GM18499 (cell line): Measurements from ENCODE around the gene ZNF580.

Source experiments
- ATAC-seq: cut with Tn5 transposase; IDR thresholded peaks from one replicate; pipeline ENCODE4 v1.9.1; 2021; ENCODE audit warnings: moderate number of reproducible peaks; ENCODE audit not compliant: insufficient read depth, unreplicated experiment

The ZNF580 gene

GRCh38 chr19:55622242-55622969 is 18.4 kb upstream of the ZNF580 start:
- no peak for ATAC-seq

- no peak for ATAC-seq
These were observed 17.7 kb upstream of the ZNF580 start for GRCh38 chr19:55623130-55623529.

DNA sequence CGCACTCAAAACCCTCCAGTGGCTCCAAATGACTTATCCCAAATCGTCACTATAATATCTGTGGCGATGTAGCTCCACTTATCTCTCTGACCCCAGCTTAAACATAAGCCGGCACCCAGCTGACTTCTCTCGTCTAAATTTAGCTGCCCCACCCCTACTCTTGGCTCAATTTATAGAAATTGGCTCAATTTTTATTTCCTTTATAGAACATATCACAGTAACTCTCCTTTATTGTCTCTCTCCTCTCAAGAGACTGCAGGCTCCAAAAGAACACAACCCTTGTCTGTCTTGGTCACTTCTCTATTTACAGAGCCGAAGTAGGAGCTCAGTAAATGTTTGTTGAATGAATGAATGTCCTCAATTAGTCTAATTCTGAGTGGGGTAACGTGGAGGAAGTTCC is 17.2 kb upstream of the ZNF580 start:
- ATAC-seq, result no peak

- no peak for ATAC-seq
These were observed 16.4 kb upstream of the ZNF580 start, which contains the start of gene ZNF784 for GRCh38 chr19:55624109-55625003. TSS of gene ZNF784 (minus strand) at chr19:55624566. CDS start at chr19:55624561, 5 bp downstream.

- ATAC-seq, result no peak
These were observed 15.8 kb upstream of the ZNF580 start for GRCh38 chr19:55625004-55625326.

DNA sequence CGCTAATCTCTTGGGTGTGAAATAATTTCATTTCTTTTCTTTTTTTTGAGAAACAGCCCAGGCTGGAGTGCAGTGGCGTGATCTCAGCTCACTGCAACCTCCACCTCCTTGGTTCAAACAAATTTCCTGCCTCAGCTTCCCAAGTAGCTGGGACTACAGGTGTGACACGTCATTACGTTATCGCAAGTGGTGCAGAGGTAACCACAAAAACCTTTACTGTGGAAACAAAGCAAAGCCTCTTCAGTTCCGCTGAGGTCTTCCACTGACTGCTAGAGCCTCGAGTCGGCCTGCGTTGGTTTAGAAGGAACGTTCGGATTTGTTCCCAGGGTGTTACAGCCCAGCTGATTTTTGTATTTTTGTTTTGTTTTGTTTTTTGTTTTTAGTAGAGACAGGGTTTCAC is 14.5 kb upstream of the ZNF580 start:
- ATAC-seq, result no peak

- ATAC-seq, result no peak
These were observed 8.4 kb upstream of the ZNF580 start for GRCh38 chr19:55632463-55632834.

- no peak for ATAC-seq
These were observed 6.9 kb upstream of the ZNF580 start for GRCh38 chr19:55633861-55634260.

- ATAC-seq, result no peak
These were observed 5.5 kb upstream of the ZNF580 start for GRCh38 chr19:55635334-55635717.

DNA sequence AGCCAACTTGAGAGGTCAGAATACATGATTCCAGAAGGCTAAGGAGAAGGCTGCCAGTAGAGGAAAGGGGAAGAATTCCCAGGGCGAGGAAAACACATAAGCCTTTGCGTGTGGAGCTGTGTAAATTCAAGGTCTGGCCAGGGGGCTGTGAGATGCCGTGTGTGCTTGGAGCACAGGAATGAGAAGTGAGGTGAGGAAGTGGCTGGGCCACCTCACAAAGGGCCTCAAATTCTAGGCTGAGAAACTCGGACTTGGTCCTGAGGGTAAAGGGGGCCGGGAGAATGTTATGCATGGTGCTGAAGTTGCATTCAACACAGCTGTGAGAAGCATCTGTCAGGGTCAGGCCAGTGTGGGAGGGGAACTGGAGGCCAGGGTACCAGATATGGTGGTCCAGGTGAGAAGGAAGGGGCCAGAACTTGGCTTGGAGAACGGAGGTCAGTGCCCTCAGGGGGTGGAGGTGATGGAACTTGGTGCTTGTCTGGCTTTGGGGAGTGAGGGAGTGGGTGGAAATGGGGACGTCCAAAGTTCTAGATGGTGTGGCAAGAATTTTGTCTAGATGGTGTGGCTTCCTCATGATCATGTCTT is 4.9 kb upstream of the ZNF580 start:
- no peak for ATAC-seq

DNA sequence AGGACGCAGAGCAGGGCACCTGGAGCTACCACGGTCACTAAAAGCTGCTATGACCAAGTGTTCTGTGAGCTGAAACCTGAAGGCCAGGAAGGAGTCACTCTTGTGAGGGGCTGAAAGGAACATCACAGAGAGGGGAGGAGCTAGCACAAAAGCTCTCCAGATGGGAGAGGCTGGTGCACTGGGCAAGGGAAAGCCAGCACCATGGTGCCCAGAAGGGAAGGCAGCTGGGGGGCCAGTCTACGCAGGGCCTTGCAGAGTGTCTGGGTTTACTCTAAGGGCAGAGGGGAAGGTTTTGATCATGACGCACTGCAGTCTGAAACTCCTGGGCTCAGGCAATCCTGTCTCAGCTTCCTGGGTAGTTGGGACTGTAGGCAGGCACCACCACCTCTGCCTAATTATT is 4.1 kb upstream of the ZNF580 start:
- ATAC-seq, result no peak

DNA sequence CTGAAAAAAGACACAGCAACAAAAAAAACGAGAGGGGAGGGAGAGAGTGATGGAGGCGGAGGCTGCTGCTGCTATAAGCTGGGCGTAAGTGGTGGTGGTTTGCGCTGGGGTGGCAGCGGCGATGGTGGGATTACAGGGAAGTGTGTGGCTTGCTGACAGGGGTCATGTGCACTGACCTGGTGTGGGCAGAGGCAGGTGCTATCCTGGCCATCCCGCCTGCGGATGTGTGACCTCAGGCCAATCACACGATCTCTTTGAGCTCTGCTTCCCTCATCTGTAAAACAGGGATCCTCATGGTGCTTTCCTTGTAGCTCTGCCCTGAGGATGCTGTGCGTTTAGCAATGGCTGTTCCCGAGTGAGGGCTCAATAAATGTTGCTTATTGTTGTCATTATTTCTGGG is 3.3 kb upstream of the ZNF580 start:
- ATAC-seq, result no peak

DNA sequence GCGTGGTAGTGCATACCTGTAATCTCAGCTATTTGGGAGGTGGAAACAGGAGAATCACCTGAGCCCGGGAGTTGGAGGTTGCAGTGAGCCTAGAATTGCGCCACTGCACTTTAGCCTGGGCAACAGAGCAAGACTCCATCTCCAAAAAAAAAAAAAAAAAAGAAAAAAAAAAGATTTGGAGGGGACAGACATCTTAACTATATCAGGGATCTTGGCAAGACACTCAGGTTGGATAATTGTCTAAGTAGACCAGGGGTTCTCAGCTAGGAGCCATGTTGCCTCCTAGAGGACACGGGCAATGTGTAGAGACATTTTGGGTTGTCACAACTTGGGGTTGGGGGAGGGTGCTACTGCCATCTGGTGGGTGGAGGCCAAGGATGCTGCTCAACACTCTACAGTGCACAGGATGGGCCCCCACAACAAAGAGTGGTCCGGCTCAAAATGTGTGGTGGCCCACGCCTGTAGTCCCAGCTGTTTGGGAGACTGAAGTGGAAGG is 1.9 kb upstream of the ZNF580 start:
- no peak for ATAC-seq

- ATAC-seq, result no peak
These were observed 692 bp upstream of the ZNF580 start for GRCh38 chr19:55640043-55640576.

DNA sequence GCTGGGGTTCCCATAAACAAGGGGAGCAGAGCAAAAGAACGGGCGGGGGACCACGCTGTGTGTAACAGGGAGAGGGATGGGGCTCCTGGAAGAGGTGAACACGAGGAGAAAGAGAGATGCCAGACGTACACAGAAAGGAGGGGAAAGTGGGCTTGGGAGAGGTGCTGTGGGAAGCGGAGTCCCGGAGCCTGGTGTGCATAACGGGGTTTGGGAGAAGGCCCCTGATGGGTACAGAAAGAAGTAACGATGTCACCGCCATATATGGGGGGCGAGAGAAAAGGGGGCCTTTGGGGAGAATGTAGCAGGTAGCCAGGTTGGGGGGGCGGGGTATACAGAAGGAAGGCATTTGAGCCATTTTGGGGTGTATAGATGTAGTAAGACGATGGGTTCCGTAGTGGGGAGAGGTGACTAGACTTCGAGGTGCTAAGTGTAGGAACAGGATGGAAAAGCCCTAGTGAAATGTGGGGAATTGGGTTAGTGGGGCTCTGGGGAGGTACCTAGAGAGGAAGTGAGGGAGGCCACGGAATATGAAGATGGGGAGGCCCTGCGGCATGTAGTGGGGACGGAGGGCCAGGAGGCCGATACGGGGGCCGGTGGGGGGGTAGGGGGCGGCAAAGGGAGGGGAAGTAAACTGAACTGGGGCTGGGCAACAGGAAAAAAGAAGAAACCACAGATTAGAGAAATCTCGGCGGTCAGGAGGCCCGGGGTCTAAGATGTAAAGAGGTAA is 787 bp downstream of the ZNF580 start:
- no peak for ATAC-seq

DNA sequence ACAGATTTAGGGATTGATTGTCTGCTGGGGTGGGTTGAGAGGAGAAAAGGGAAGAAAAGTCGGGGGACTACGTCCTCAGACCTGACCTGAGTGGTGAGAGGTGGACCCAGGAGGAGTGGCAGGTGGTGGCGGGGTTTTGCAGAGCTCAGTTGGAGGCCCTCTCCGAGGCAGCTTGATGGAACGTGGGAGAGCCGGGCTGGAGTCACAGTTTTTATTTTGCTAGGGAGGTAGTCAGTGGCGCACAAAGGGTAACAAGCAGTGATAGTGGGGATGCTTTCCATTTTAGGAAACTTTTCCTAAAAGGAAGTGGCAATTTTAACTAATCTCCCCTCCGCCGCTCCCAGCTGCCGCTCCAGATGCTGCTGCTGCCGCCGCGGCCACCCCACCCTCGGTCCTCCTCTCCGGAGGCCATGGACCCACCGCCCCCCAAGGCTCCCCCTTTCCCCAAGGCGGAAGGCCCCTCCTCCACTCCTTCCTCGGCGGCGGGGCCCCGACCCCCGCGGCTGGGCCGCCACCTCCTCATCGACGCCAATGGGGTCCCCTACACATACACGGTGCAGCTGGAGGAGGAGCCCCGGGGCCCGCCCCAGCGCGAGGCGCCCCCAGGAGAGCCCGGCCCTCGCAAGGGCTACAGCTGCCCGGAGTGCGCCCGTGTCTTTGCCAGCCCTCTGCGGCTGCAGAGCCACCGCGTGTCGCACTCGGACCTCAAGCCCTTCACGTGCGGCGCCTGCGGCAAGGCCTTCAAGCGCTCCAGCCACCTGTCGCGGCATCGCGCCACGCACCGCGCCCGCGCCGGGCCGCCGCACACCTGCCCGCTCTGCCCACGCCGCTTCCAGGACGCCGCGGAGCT is 1.6 kb downstream of the ZNF580 start:
- no peak for ATAC-seq

GRCh38 chr19:55643003-55643886 is 2.4 kb downstream of the ZNF580 start, which contains the start of gene ZNF581:
TSS of gene ZNF581 (plus strand) at chr19:55643649. CDS start at chr19:55644572, 923 bp downstream.
- no peak for ATAC-seq

DNA sequence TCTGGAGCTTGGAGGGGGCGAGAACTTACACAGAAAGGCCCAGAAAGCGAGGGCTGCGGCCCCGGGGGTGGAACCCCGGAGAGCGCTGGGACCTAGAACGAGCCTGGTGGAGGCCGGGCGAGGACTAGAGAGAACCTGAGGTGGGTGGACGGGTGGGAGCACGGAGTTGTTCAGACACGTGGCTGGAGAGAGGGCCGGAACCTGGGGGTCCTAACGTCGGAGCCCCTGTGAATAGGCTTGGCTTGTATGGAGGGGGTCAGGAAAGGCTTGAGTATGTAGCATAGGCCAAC is 3.0 kb downstream of the ZNF580 start:
- ATAC-seq, result no peak
